PC-9 (cell line): ENCODE results near the gene EQTN. TPM values are rescaled to one million over a fixed set of nuclear protein-coding genes. Genes with fewer than 3 reads are reported as not detected.

Experiments used
- Bru-seq: library from RNA; stranded (reverse); fragments of 400-500 nt; gene quantifications from one replicate; lab custom pipeline; 2021; lab: Mats Ljungman, UMichigan
- BruChase-seq, 2 experiments: library from RNA; stranded (reverse); fragments of 400-500 nt; gene quantifications; one replicate each; lab custom pipeline; 2021; lab: Mats Ljungman, UMichigan
- BruUV-seq: library from RNA; stranded (reverse); fragments of 400-500 nt; replicated peaks from 2 replicates; lab custom pipeline; 2021; lab: Mats Ljungman, UMichigan
- CTCF ChIA-PET: fragments of 300-600 bp; sonication (Branson Sonifier 250); formaldehyde crosslinking; loops from one replicate; lab custom pipeline; 2022; ENCODE audit warnings: antibody characterized with exemption; lab: Charles Lee
- POLR2A ChIA-PET: fragments of 300-600 bp; sonication (Branson Sonifier 250); formaldehyde crosslinking; loops from one replicate; lab custom pipeline; 2022; ENCODE audit warnings: antibody characterized with exemption; ENCODE audit not compliant: unreplicated experiment; lab: Charles Lee
- DNase-seq, 2 experiments: peaks; one replicate each; pipeline versions ENCODE4 v3.0.0 to v3.0.0-alpha.2; 2015 to 2022; ENCODE audit warnings: mixed read lengths in 1 of 2
- H2AFZ ChIP-seq: fragments of 200-600 bp; sonication (generic); 2 replicates; pipeline ENCODE4 v1.8.1; 2017; ENCODE audit warnings: antibody characterized with exemption
- H3F3A ChIP-seq: fragments of 200-600 bp; sonication (generic); 2 replicates; pipeline ENCODE4 v1.8.1; 2017; ENCODE audit warnings: antibody characterized with exemption, mild to moderate bottlenecking, low read depth; ENCODE audit not compliant: insufficient read depth
- H3K27ac ChIP-seq: fragments of 200-600 bp; sonication (generic); 2 replicates; pipeline ENCODE4 v1.6.1; 2016; ENCODE audit warnings: mixed run types
- H3K27me3 ChIP-seq: fragments of 200-600 bp; sonication (generic); 2 replicates; pipeline ENCODE4 v1.6.1; 2016; ENCODE audit warnings: low read depth, mixed run types; ENCODE audit not compliant: insufficient read depth
- H3K36me3 ChIP-seq: fragments of 200-600 bp; sonication (generic); 2 replicates; pipeline ENCODE4 v1.6.1; 2016; ENCODE audit warnings: low read depth, mixed run types
- H3K4me1 ChIP-seq: fragments of 200-600 bp; sonication (generic); replicated peaks from 2 replicates; pipeline ENCODE4 v1.6.1; 2016; ENCODE audit warnings: mixed run types; ENCODE audit not compliant: insufficient read depth
- H3K4me2 ChIP-seq: fragments of 200-600 bp; sonication (generic); 2 replicates; pipeline ENCODE4 v1.6.1; 2017; ENCODE audit warnings: mixed run types
- H3K4me3 ChIP-seq: fragments of 200-600 bp; sonication (generic); 2 replicates; pipeline ENCODE4 v1.6.1; 2016; ENCODE audit warnings: mixed run types
- H3K79me2 ChIP-seq: fragments of 200-600 bp; sonication (generic); 2 replicates; pipeline ENCODE4 v1.6.1; 2017; ENCODE audit warnings: low read depth, mixed run types
- H3K9me2 ChIP-seq: fragments of 200-600 bp; sonication (generic); 2 replicates; pipeline ENCODE4 v1.8.1; 2017; ENCODE audit warnings: mild to moderate bottlenecking; ENCODE audit not compliant: insufficient read depth
- H3K9me3 ChIP-seq: fragments of 200-600 bp; sonication (generic); 2 replicates; pipeline ENCODE4 v1.8.1; 2016; ENCODE audit warnings: low read depth; ENCODE audit not compliant: insufficient read depth
- H4K20me1 ChIP-seq: fragments of 200-600 bp; sonication (generic); 2 replicates; pipeline ENCODE4 v1.8.1; 2017; ENCODE audit not compliant: insufficient read depth
- EZH2 ChIP-seq: fragments of 200-600 bp; sonication (generic); IDR thresholded peaks from 2 replicates; pipeline ENCODE4 v1.8.0; 2017; ENCODE audit warnings: antibody characterized with exemption, low read depth
- intact Hi-C: fragments of 100-400 bp; cut with micrococcal nuclease; formaldehyde crosslinking; loops from one replicate; pipeline ENCODE4 v1.10.0; 2022; ENCODE audit not compliant: unreplicated experiment
- long read RNA-seq: library from polyadenylated mRNA; stranded (forward); transcript quantifications from one replicate; pipeline ENCODE4 v2.0.0, GENCODE V29; 2022
- total RNA-seq: library from RNA; stranded (reverse); gene quantifications from 2 replicates; pipeline ENCODE4 v1.2.3, GENCODE V29; 2021
- TF ChIP-seq, protein P1 (sequence below): fragments of 200-600 bp; sonication (generic); conservative IDR thresholded peaks from 2 replicates; pipeline ENCODE4 v1.6.1; 2017; ENCODE audit warnings: mixed run types, antibody characterized with exemption, mild to moderate bottlenecking, moderate library complexity

The EQTN gene
- total RNA-seq (not detected in 2 replicates), Bru-seq, nascent RNA (percentile 25 among the genes with signal in this experiment), BruChase-seq, experiment 1, labeled RNA remaining after a 2-hour chase (percentile 34 among the genes with signal in this experiment), BruChase-seq, experiment 2, labeled RNA remaining after a 6-hour chase (percentile 21 among the genes with signal in this experiment)
- long read RNA-seq = 0 reads

- no peaks in the 10 kb centered on the region for H4K20me1 ChIP-seq
- TF ChIP-seq EZH2 = no peak
- TF ChIP-seq, protein P1, sequence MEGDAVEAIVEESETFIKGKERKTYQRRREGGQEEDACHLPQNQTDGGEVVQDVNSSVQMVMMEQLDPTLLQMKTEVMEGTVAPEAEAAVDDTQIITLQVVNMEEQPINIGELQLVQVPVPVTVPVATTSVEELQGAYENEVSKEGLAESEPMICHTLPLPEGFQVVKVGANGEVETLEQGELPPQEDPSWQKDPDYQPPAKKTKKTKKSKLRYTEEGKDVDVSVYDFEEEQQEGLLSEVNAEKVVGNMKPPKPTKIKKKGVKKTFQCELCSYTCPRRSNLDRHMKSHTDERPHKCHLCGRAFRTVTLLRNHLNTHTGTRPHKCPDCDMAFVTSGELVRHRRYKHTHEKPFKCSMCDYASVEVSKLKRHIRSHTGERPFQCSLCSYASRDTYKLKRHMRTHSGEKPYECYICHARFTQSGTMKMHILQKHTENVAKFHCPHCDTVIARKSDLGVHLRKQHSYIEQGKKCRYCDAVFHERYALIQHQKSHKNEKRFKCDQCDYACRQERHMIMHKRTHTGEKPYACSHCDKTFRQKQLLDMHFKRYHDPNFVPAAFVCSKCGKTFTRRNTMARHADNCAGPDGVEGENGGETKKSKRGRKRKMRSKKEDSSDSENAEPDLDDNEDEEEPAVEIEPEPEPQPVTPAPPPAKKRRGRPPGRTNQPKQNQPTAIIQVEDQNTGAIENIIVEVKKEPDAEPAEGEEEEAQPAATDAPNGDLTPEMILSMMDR = no peak
- CTCF ChIA-PET = no interaction called here
- no peaks in the 10 kb centered on the region for H3K4me1 ChIP-seq
- intact Hi-C loops = no loop called here
- no TSS peak for BruUV-seq
- no peak within 1 kb of the TSS for H3K4me2 ChIP-seq
- H3K27me3 ChIP-seq = no peaks in the 10 kb centered on the region
- no peak within 1 kb of the TSS for H3K4me3 ChIP-seq
- H3K36me3 ChIP-seq = no peaks in the 10 kb centered on the region
- H3K79me2 ChIP-seq = no peaks in the 10 kb centered on the region
- no peaks in the 10 kb centered on the region for H3F3A ChIP-seq
- H2AFZ ChIP-seq = no peak within 1 kb of the TSS
- H3K27ac ChIP-seq = no peak within 1 kb of the TSS
- no peak for DNase-seq
- no peaks in the 10 kb centered on the region for H3K9me3 ChIP-seq
- no peaks in the 10 kb centered on the region for H3K9me2 ChIP-seq
- POLR2A ChIA-PET = no interaction called here
Measured at GRCh38 chr9:27297050-27297449, at the start of gene EQTN. Gene EQTN, minus strand, starts transcription at chr9:27297150. Its CDS starts 95 bp downstream, at chr9:27297055.

- no peak for TF ChIP-seq EZH2
- TF ChIP-seq, protein P1 = no peak
- no TSS peak for BruUV-seq
Measured at GRCh38 chr9:27344776-27345175, 47.8 kb upstream of the EQTN start.

DNA sequence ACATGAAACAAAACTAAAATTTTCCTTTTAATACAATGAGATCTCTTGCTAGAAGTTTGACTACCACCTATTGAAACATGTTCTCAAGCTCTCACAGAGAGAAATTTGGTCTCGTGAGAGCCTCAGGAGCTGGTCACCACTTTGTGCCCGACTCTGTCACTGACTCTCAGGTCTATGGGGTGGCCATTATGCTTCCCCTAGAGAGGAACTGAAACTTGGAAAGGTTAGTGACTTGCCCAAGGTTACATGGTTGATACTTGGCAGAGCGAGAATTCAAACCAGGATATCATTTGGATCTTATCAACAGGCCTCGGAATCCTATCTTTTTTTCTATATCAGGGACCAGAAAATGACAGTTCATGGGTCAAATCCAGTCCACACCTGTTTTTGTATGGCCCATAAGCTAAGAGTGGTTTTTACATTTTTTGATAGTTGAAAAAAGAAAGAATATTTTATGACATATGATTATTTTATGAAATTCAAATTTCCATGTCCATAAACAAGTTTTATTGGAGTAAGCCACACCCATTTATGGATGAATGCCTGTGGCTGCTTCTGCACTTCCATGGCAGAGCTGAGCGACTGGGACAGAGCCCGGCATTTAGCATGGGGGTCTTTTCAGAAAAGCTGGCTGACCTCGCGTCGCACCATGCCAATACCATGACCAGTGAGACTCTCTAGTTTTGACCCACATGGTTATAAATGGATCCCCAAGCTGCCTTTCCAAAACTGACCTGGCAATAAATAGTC, 44.8 kb upstream of the EQTN start:
- Histone ChIP-seq H3K4me1 (no peaks in the 10 kb centered on the region), H2AFZ (no peak overlapping the region), H3K9me3 (no peaks in the 10 kb centered on the region), H3K27me3 (no peaks in the 10 kb centered on the region), H3F3A (no peaks in the 10 kb centered on the region), H3K27ac (no peak overlapping the region), H3K4me2 (no peak overlapping the region), H3K36me3 (no peaks in the 10 kb centered on the region), H3K79me2 (no peaks in the 10 kb centered on the region), H3K4me3 (no peak overlapping the region), H4K20me1 (no peaks in the 10 kb centered on the region), H3K9me2 (no peaks in the 10 kb centered on the region)
- DNase-seq = no peak
- BruUV-seq = no TSS peak
- CTCF ChIA-PET = no interaction called here
- no peak for TF ChIP-seq EZH2
- TF ChIP-seq, protein P1 = no peak
- intact Hi-C loops = no loop called here
- POLR2A ChIA-PET = no interaction called here

More at GRCh38 chr9:27344776-27345175, 47.8 kb upstream of the EQTN start:
- Histone ChIP-seq H3K79me2 (no peaks in the 10 kb centered on the region), H3K4me3 (no peak overlapping the region), H3K4me1 (no peaks in the 10 kb centered on the region), H3K4me2 (no peak overlapping the region), H3K9me2 (no peaks in the 10 kb centered on the region), H3K27ac (no peak overlapping the region), H4K20me1 (no peaks in the 10 kb centered on the region), H3K36me3 (no peaks in the 10 kb centered on the region), H2AFZ (no peak overlapping the region), H3K9me3 (no peaks in the 10 kb centered on the region), H3F3A (no peaks in the 10 kb centered on the region), H3K27me3 (no peaks in the 10 kb centered on the region)
- ChIA-PET POLR2A (no interaction called here), CTCF (no interaction called here)
- no peak for DNase-seq
- intact Hi-C loops = no loop called here
